H9 (cell line): ENCODE results near the gene KIF24. TPM values are rescaled to one million over a fixed set of nuclear protein-coding genes. Genes with fewer than 3 reads are reported as not detected.
"Not testable (repeated sequence)": the region's sequence is repeated elsewhere in the genome, so short reads cannot be mapped to it uniquely, and the experiment has no call there.

ENCODE experiments used
- DNase-seq: peaks from one replicate; pipeline ENCODE4 v3.0.0-alpha.2; 2017
- H2AFZ ChIP-seq: one replicate; pipeline ENCODE4 v1.6.1; 2013; ENCODE audit warnings: mild to moderate bottlenecking, low read length, control low read depth, moderate library complexity
- H2AK5ac ChIP-seq: 2 replicates; pipeline ENCODE4 v1.6.1; 2013; ENCODE audit warnings: low read length, control low read depth, mixed read lengths; ENCODE audit not compliant: insufficient read length
- H2BK120ac ChIP-seq: one replicate; pipeline ENCODE4 v1.6.1; 2013; ENCODE audit warnings: low read depth, mild to moderate bottlenecking, low read length, control low read depth, inconsistent platforms; ENCODE audit not compliant: poor library complexity, severe bottlenecking
- H2BK12ac ChIP-seq: 2 replicates; pipeline ENCODE4 v1.6.1; 2013; ENCODE audit warnings: low read length, control low read depth, mixed read lengths, low read depth; ENCODE audit not compliant: insufficient read length
- H2BK15ac ChIP-seq: 2 replicates; pipeline ENCODE4 v1.6.1; 2013; ENCODE audit warnings: low read depth, low read length, control low read depth
- H2BK20ac ChIP-seq: one replicate; pipeline ENCODE4 v1.6.1; 2013; ENCODE audit warnings: low read depth, mild to moderate bottlenecking, low read length, control low read depth, inconsistent platforms; ENCODE audit not compliant: poor library complexity, severe bottlenecking
- H2BK5ac ChIP-seq: 2 replicates; pipeline ENCODE4 v1.6.1; 2013; ENCODE audit warnings: low read length, control low read depth, mixed read lengths; ENCODE audit not compliant: insufficient read length
- H3K14ac ChIP-seq: 2 replicates; pipeline ENCODE4 v1.6.1; 2013; ENCODE audit warnings: low read length, control low read depth; ENCODE audit not compliant: insufficient read depth
- H3K18ac ChIP-seq: 2 replicates; pipeline ENCODE4 v1.6.1; 2013; ENCODE audit warnings: low read depth, mild to moderate bottlenecking, mixed read lengths, low read length, control low read depth; ENCODE audit not compliant: insufficient read length
- H3K23ac ChIP-seq: 2 replicates; pipeline ENCODE4 v1.6.1; 2013; ENCODE audit warnings: low read length, control low read depth, mixed read lengths, low read depth; ENCODE audit not compliant: insufficient read length
- H3K23me2 ChIP-seq: 2 replicates; pipeline ENCODE4 v1.6.1; 2013; ENCODE audit warnings: low read depth, mild to moderate bottlenecking, mixed read lengths, low read length, control low read depth; ENCODE audit not compliant: insufficient read length, poor library complexity, severe bottlenecking
- H3K27ac ChIP-seq: 2 replicates; pipeline ENCODE4 v1.5.1; 2013; ENCODE audit warnings: low read length, control low read depth, mixed read lengths, low read depth; ENCODE audit not compliant: insufficient read length
- H3K27me3 ChIP-seq: 2 replicates; pipeline ENCODE4 v1.6.1; 2013; ENCODE audit warnings: low read length, control low read depth, inconsistent platforms; ENCODE audit not compliant: insufficient read depth
- H3K4ac ChIP-seq: 2 replicates; pipeline ENCODE4 v1.6.1; 2013; ENCODE audit warnings: low read depth, mild to moderate bottlenecking, control low read depth, inconsistent platforms, low read length, moderate library complexity
- H3K4me1 ChIP-seq: 2 replicates; pipeline ENCODE4 v1.6.1; 2013; ENCODE audit warnings: low read length, control low read depth, inconsistent platforms; ENCODE audit not compliant: insufficient read depth
- H3K4me2 ChIP-seq: 2 replicates; pipeline ENCODE4 v1.6.1; 2013; ENCODE audit warnings: low read length, control low read depth, mixed read lengths; ENCODE audit not compliant: insufficient read length, insufficient read depth
- H3K56ac ChIP-seq: 2 replicates; pipeline ENCODE4 v1.6.1; 2013; ENCODE audit warnings: low read depth, mild to moderate bottlenecking, mixed read lengths, low read length, control low read depth; ENCODE audit not compliant: insufficient read length
- H3K79me1 ChIP-seq: 2 replicates; pipeline ENCODE4 v1.6.1; 2013; ENCODE audit warnings: low read depth, mild to moderate bottlenecking, moderate library complexity, low read length, control low read depth, inconsistent platforms; ENCODE audit not compliant: insufficient read depth, poor library complexity, severe bottlenecking
- H3K79me2 ChIP-seq: 2 replicates; pipeline ENCODE4 v1.6.1; 2013; ENCODE audit warnings: low read length, control low read depth, inconsistent platforms; ENCODE audit not compliant: insufficient read depth
- H3K9ac ChIP-seq: 2 replicates; pipeline ENCODE4 v1.6.1; 2013; ENCODE audit warnings: low read length, control low read depth, mixed read lengths; ENCODE audit not compliant: insufficient read length; ENCODE audit errors: extremely low read depth
- H3K9me3 ChIP-seq: one replicate; pipeline ENCODE4 v1.6.1; 2013; ENCODE audit warnings: low read depth, low read length, inconsistent platforms; ENCODE audit not compliant: control insufficient read depth
- H3T11ph ChIP-seq: one replicate; pipeline ENCODE4 v1.6.1; 2013; ENCODE audit warnings: mild to moderate bottlenecking, low read length, control low read depth, inconsistent platforms
- H4K20me1 ChIP-seq: one replicate; pipeline ENCODE4 v1.6.1; 2013; ENCODE audit not compliant: control insufficient read depth, insufficient read length, insufficient read depth
- H4K5ac ChIP-seq: 2 replicates; pipeline ENCODE4 v1.6.1; 2013; ENCODE audit warnings: low read depth, mild to moderate bottlenecking, mixed read lengths, low read length, control low read depth; ENCODE audit not compliant: insufficient read length
- H4K8ac ChIP-seq: replicated peaks from 2 replicates; pipeline ENCODE4 v1.6.1; 2013; ENCODE audit warnings: low read length, control low read depth, mixed read lengths, low read depth; ENCODE audit not compliant: insufficient read length
- H4K91ac ChIP-seq: 2 replicates; pipeline ENCODE4 v1.6.1; 2013; ENCODE audit warnings: low read depth, mild to moderate bottlenecking, moderate library complexity, mixed read lengths, low read length, control low read depth; ENCODE audit not compliant: insufficient read length
- H3K27ac Mint-ChIP-seq, 3 experiments: 2 replicates in 2 of 3; 3 replicates in 1 of 3; pipeline ENCODE4 v1.8.0; 2020 to 2021; ENCODE audit warnings: mixed read lengths in 3 of 3, mild to moderate bottlenecking in 1 of 3, moderate library complexity in 1 of 3
- H3K27me3 Mint-ChIP-seq: 2 replicates; pipeline ENCODE4 v1.8.0; 2021; ENCODE audit warnings: low read depth, mild to moderate bottlenecking, moderate library complexity, mixed read lengths
- H3K36me3 Mint-ChIP-seq, 3 experiments: 2 replicates in 2 of 3; 3 replicates in 1 of 3; pipeline ENCODE4 v1.8.0; 2020 to 2021; ENCODE audit warnings: low read depth in 3 of 3, mixed read lengths in 3 of 3; ENCODE audit not compliant: insufficient read depth in 1 of 3
- H3K4me1 Mint-ChIP-seq, 2 experiments: 2 replicates each; pipeline ENCODE4 v1.8.0; 2020; ENCODE audit warnings: mixed read lengths in 2 of 2
- H3K4me3 Mint-ChIP-seq, 2 experiments: 2 replicates in 1 of 2; 3 replicates in 1 of 2; pipeline ENCODE4 v1.8.0; 2020 to 2021; ENCODE audit warnings: mild to moderate bottlenecking in 2 of 2, mixed read lengths in 2 of 2, moderate library complexity in 1 of 2
- H3K9me3 Mint-ChIP-seq, 2 experiments: 2 replicates in 1 of 2; 3 replicates in 1 of 2; pipeline ENCODE4 v1.8.0; 2020; ENCODE audit warnings: mild to moderate bottlenecking in 2 of 2, mixed read lengths in 2 of 2, moderate library complexity in 1 of 2
- WGBS: extraction: QIAGEN DNeasy Blood & Tissue Kit; methylation state at CpG from one replicate; pipeline ENCODE4 v1.1.7; 2013; ENCODE audit warnings: missing lambda C conversion rate, low lambda C conversion rate, mixed read lengths; ENCODE audit not compliant: insufficient read length; ENCODE audit errors: extremely low coverage; 5-methylcytosine and 5-hydroxymethylcytosine counted together
- total RNA-seq: library from RNA; stranded (reverse); gene quantifications from 2 replicates; pipeline ENCODE4 v1.2.1, GENCODE V29; 2021
- TF ChIP-seq, protein P1 (sequence below): fragments of 200-600 bp; sonication (generic); conservative IDR thresholded peaks from 3 replicates; pipeline ENCODE4 v1.8.0; 2021; ENCODE audit warnings: antibody characterized with exemption, mild to moderate bottlenecking

The KIF24 gene
- total RNA-seq, 1 experiment from 2014 or later = 4.0 TPM

GRCh38 chr9:34310215-34310614 is 18.9 kb downstream of the KIF24 start:
- no peak overlapping the region for H3K4ac ChIP-seq
- H3K23me2 ChIP-seq = no peaks in the 10 kb centered on the region
- H3K56ac ChIP-seq = no peak overlapping the region
- no peaks in the 10 kb centered on the region for H3K4me1 ChIP-seq
- no peak overlapping the region for H4K5ac ChIP-seq
- no peak overlapping the region for H4K8ac ChIP-seq
- no peaks in the 10 kb centered on the region for H3K79me1 ChIP-seq
- WGBS = no CpG with 5 or more reads among the region's 1 CpG
- no peak overlapping the region for H2AK5ac ChIP-seq
- no peak overlapping the region for H2BK15ac ChIP-seq
- H3K9ac ChIP-seq = no peak overlapping the region
- H3K23ac ChIP-seq = no peak overlapping the region
- no peak overlapping the region for H3K18ac ChIP-seq
- no peak overlapping the region for H2AFZ ChIP-seq
- H3K4me2 ChIP-seq = no peak overlapping the region
- Mint-ChIP-seq H3K4me1 (peaks cover 4% of the 10 kb centered on the region in 2 experiments; a peak in 3 of 4 replicates), H3K27ac (no peak overlapping the region), H3K27me3 (no peaks in the 10 kb centered on the region), H3K9me3 (no peaks in the 10 kb centered on the region), H3K4me3 (no peak overlapping the region), H3K36me3 (no peaks in the 10 kb centered on the region)
- no peak overlapping the region for H2BK120ac ChIP-seq
- TF ChIP-seq, protein P1, sequence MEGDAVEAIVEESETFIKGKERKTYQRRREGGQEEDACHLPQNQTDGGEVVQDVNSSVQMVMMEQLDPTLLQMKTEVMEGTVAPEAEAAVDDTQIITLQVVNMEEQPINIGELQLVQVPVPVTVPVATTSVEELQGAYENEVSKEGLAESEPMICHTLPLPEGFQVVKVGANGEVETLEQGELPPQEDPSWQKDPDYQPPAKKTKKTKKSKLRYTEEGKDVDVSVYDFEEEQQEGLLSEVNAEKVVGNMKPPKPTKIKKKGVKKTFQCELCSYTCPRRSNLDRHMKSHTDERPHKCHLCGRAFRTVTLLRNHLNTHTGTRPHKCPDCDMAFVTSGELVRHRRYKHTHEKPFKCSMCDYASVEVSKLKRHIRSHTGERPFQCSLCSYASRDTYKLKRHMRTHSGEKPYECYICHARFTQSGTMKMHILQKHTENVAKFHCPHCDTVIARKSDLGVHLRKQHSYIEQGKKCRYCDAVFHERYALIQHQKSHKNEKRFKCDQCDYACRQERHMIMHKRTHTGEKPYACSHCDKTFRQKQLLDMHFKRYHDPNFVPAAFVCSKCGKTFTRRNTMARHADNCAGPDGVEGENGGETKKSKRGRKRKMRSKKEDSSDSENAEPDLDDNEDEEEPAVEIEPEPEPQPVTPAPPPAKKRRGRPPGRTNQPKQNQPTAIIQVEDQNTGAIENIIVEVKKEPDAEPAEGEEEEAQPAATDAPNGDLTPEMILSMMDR = no peak
- no peaks in the 10 kb centered on the region for H3K9me3 ChIP-seq
- H2BK20ac ChIP-seq = no peak overlapping the region
- no peak overlapping the region for H3K14ac ChIP-seq
- no peak overlapping the region for H2BK12ac ChIP-seq
- H2BK5ac ChIP-seq = no peak overlapping the region
- no peaks in the 10 kb centered on the region for H4K20me1 ChIP-seq
- no peak overlapping the region for H4K91ac ChIP-seq
- no peak for DNase-seq
- no peaks in the 10 kb centered on the region for H3K79me2 ChIP-seq
- H3K27me3 ChIP-seq = no peaks in the 10 kb centered on the region
- no peak overlapping the region for H3T11ph ChIP-seq
- no peak overlapping the region for H3K27ac ChIP-seq

DNA sequence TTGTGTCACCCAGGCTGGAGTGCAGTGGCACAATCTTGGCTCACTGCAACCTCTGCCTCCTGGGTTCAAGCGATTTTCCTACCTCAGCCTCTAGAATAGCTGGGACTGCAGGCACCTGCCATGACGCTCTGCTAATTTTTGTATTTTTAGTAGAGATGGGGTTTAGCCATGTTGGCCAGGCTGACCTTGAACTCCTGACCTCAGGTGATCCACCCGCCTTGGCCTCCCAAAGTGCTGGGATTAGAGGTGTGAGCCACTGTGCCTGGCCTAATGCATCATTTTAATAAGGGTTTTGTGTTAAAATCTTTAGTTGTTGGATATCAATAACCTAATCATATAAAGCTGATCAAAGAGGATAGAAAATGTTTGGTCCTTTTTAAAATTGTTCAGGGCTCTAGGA is 20.8 kb downstream of the KIF24 start:
- H3K79me2 ChIP-seq, H2BK120ac ChIP-seq, H2BK5ac ChIP-seq, H2AK5ac ChIP-seq, H3K27me3 ChIP-seq, H2BK20ac ChIP-seq, H3K4me3 Mint-ChIP-seq, H3K4me1 ChIP-seq, H3K23ac ChIP-seq, H3K36me3 Mint-ChIP-seq, H3T11ph ChIP-seq, H3K9ac ChIP-seq, H2AFZ ChIP-seq, H3K23me2 ChIP-seq, H4K20me1 ChIP-seq, H3K4me2 ChIP-seq, H4K91ac ChIP-seq, H3K27me3 Mint-ChIP-seq, H4K8ac ChIP-seq, H2BK15ac ChIP-seq, H3K4ac ChIP-seq, H2BK12ac ChIP-seq, H3K14ac ChIP-seq, H3K79me1 ChIP-seq, DNase-seq, H3K27ac ChIP-seq, H3K9me3 ChIP-seq, H4K5ac ChIP-seq, H3K18ac ChIP-seq, H3K27ac Mint-ChIP-seq, H3K9me3 Mint-ChIP-seq, H3K56ac ChIP-seq, H3K4me1 Mint-ChIP-seq: not testable (repeated sequence)
- no CpG with 5 or more reads among the region's 3 CpGs for WGBS
